GM04504 (cell line): ENCODE measurements around the gene AHRR.

Source experiments
- DNase-seq: peaks from one replicate; pipeline ENCODE4 v3.0.0-alpha.2; 2012; ENCODE audit warnings: low read depth

The AHRR gene

DNA sequence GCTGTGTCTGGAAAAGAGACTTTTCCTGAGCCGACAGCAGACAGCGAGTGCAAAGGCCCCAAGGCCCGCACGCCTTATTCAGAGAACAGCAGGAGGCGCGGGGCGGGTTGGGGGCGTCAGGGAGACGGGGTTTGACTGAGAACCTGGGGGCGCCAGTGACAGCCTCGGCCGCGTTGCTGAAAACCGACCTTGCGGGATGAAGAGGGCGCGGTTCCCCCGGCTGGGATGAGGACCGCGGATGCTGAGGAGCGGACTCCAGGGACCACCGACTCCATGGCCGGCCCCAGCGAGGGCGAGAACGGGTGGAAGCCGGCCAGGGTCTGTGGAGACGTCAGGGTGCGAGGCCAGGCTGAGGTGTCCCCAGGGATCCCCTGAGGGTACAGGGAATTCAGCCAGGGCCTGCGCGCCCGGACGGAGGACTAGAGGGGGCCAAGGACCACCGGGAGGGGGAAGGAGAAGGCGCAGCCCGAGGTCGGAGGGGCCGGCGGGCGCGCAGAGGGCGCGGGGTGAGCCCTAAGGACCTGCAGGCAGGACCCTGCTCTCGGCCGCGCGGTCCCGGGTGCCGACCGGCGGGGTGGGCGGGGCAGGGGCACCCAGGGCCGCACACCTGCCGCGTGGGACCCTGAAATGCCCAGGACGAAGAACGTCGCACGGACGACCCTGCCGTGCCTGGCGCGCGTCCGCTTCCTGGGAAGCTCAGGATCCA lies 837 bp upstream of the AHRR start:
- no peak for DNase-seq

DNA sequence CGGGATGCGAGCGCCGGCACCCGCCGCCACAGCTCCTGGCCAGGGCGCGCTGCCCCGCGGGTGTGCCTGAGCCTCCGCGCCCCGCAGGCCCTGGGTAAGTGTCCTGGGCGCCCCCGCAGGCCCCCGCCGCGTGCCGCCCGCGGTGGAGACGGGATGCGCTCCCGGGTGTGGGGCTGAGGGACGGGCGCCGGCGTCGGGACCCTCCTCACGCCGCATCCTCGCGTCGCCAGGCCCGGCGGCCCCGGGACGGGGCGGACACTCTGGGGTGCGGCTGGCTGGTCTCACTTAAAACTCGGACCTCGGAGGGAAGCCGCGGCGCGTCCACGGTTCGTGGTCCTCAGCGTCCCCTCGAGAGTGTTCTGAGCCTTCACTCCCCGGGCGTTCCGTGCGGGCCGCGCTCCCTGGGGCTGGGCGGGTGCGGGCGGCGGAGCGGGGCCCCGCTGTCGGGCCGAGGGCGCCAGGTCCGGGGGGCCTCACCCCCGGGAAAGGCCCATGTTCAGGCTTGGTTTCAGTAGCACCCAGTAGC lies 275 bp downstream of the AHRR start:
- no peak for DNase-seq

DNA sequence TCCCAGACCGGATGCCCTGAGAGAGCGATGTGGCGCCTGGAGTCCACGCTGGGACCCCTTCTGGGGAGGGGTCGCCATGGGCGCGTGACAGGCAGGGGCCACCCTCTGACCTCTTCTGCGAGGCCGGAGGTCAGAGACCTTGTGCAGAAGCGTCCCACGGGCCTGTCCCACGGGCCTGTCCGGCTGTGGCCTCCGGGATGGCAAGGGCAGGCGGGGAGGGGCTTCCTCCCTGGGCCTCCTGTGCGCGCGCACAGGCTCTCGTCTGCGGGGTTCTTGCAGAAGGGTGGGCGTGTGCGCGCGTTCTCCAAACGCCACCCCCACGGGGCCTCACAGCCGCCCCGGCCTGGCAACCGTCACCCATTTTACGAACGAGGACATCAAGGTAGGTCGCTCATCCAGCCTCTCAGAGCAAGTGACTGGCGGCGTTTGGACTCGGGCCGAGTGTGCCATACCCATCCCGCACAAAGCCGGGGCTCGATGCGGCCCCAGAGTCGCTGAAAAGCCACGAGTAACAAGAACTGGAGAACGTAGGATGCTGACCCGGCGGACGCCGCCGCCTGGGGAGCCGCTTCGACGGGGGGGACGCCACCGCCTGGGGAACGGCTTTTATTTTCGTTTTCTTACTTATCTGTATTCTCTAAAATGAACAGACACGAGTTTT lies 897 bp downstream of the AHRR start:
- no peak for DNase-seq

DNA sequence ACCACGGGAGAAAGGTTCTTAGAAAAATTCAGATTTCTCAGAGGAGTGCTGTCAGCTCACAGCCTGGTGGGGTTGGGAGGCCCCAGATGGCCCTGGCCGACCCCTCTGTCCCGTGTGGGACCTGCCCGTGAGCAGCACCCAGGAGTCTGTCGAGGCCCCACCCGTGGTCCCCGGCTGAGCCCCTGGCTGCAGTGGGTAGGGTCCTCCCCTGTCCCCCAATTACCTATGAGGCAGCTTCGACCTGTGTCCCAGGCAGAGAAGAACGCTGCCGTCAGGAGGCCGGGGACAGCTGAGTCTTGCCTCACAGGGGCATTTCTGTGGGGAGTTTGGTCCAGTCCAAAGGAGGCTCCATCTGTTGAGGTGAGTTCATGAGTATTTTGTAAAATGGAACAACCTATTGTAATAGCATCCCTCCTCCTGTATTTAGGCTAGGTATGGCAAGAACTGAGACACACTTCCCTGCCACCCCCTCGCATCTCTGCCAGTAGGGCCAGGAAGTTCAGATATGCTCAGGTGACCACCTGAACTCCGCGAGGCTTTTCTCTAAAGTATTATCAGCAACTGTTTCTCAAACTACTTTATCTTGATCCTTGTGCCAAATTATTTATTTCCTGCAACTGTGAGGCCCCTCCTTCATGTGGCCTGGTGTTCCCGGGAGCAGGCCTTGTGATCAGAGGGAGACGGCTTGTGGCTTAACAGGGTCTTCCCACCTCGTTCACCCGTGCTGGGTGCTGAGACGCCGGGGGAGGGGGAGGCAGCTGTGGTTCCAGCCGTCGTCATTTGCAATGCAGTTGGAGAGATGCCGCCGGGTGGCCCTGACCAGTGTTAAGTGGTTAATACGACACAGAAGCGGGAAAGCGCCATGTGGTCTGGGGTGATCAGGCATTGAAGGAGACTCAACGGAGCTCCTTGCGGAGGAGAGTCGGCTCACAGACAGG lies 1.7 kb downstream of the AHRR start:
- no peak for DNase-seq

DNA sequence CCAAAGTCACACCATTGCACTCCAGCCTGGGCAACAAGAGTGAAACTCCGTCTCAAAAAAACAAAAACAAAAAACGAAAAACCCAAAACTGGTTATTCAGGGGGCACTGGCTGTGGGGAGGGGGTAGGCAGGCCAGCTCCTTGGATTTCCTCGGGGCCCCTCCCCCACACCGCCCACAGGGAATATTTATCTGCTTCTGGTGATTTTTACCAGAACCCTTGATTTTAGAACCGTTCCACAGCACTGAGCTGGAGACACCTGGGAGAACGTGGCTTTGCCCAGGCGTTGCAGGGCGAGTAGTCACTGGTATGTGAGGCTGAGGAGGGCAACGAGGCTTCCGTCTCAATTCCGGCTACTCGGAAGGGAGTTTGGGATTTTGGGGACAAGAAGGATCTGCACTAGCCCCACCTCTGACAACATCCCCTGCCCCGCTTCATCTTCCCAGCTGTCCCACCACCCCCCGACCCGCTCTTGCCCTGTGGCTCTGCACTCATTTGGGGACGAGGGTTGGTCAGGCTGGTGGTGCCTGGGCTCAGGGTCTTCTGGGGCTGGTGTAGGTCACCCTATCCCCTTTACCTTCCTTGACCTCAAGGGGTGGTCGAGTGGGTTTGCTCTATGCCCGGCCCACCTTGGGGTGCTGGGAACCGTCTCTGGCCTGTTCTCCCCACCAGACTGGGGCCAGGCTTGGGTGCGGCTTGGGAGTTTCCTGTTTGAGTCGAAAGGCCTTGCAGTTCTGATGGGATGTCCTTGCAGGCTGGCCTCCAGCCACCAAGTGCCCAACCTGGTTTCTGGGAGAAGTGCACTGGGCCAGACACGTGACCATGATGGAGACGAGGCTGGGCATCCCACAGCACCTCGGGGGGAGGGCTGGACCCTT lies 3.5 kb downstream of the AHRR start:
- DNase-seq = no peak

DNA sequence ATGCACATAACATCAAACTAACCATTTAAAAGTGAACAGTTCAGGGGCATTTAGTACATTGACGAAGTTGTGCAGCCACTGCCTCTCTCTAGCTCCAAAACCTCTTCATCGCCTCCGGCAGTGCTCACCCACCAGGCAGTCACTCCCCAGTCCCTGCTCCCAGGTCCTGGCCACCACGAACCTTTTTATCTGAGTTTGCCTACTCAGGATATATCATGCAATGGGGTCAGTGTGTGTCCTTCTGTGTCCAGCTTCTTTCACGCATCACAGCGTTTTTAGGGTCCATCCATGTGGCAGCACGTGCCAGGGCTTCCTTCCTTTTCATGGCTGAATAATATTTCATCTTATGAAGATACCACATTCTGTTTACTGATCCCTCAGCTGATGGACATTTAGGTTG lies 4.6 kb downstream of the AHRR start:
- no peak for DNase-seq

DNA sequence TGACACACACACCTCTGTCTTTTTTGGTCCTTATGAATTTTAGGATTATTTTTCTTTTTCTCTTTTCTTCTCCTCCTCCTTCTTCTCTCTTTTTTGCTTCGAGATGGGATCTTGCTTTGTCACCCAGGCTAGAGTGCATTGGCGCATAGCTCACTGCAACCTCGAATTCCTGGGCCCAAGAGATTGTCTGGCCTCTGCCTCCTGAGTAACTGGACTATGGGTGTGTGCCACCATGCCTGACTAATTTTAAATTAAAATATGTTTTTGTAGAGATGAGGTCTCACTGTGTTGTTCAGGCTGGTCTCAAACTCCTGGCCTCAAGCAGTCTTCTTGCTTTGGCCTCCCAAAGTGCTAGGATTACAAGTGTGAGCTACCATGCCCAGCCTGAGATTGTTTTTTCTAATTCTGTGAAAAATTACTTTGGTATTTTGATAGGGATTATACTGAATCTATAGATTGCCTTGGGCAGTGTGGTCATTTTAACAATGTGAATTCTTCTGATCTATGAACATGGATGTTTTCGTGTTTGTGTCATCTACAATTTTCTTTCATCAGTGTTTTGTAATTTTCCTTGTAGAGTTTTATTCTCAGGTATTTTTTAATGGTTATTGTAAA lies 7.7 kb downstream of the AHRR start:
- DNase-seq = no peak

DNA sequence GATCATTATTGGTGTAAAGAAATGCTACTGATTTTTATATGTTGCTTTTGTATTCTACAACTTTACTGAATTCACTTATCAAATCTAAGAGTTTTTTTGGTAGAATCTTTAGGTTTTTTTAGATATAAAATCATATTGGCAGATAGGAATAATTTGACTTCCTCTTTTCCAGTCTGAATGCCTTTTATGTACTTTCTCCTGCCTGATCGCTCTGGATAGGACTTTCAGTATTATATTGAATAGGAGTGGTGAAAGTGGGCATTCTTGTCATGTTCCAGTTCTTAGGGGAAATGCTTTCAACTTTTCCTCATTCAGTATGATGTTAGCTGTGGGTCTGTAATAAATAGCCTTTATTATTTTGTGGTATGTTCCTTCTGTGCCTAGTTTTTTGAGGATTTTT lies 8.3 kb downstream of the AHRR start:
- DNase-seq = no peak

DNA sequence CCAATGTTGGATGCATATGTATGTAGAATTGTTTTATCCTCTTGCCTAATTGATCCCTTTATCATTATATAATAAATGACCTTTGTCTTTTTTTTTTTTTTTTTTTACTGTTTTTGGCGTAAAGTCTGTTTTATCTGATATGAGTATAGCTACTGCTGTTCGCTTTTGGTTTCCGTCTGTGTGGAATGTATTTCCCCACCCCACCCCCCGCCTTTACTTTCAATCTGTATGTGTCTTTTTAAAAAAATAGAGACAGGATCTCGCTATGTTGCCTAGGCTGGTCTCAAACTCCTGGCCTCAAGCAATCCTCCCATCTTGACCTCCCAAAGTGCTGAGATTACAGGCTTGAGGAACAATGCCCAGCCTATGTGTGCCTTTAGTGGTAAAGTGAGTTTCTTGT lies 11.3 kb downstream of the AHRR start:
- no peak for DNase-seq

DNA sequence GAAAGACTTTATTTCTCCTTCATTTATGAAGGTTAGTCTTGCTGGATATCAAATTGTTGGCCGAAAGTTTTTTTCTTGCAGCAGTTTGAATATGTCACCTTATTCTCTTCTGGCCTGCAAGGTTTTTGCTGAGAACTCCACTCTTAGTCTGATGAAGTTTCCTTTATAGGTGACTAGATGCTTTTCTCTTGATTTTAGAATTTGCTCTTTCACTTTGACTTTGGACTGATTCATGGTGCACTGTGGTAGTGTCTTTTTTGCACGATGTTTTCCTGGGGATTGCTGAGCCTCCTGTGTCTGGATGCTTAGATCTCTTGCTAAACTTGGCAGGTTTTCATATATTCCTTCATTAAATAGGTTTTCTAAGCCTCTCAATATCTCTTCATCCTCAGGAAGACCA lies 12.4 kb downstream of the AHRR start:
- DNase-seq = no peak

DNA sequence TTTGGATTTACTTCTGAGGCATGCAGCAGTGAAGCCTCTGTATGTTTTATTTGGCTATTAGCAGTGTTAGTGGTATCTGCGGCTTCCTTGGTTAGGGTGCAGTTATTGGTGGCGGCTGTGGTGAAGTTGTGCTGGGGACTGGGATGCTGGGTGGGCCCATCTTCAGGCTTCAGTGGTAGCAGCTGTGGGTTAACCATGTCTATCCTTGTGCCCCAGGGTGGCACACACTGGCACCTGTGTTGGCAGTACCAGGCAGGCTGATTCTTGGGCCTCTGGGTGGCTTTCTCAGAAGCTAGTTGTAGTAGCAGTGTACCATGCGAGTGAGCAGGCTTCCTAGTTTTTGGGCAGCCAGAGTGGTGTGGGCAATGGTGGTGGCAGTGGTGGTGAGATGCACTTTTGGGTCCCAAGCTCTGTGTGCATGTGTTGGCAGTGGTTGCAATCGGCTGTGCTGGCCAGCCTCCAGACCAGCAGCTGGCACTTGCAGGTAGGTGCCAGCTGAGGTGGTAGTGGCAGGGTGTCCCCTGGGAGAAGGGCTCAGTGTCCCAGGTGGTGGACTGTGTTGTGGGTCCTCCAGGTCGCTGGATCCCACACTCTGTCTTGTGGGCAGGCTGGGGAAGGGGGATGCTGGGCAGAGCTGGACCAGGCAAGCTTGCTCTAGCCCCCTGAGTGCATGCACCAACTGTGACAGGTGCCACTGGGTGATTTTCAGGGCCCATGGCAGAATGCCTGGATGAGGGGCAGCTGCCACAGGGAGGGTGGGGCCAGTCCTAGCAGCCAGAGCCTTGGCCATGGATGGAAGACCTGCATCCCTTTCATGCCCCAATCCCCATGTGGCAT lies 13.6 kb downstream of the AHRR start:
- no peak for DNase-seq

DNA sequence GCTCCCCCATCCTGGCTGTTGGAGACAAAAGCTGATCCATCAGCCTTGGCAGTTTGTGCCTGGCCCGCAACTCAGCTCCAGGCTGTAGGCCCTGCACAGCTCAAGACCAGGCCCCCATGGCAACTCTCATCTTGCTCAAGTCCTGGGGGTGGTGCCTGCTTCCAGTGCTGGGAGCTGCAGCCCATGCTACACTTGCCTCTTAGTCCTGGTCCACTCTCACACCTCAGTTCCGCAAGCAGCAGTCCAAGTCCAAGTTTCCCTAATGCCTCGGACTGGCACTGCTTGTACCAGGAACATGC lies 14.2 kb downstream of the AHRR start:
- DNase-seq = no peak

DNA sequence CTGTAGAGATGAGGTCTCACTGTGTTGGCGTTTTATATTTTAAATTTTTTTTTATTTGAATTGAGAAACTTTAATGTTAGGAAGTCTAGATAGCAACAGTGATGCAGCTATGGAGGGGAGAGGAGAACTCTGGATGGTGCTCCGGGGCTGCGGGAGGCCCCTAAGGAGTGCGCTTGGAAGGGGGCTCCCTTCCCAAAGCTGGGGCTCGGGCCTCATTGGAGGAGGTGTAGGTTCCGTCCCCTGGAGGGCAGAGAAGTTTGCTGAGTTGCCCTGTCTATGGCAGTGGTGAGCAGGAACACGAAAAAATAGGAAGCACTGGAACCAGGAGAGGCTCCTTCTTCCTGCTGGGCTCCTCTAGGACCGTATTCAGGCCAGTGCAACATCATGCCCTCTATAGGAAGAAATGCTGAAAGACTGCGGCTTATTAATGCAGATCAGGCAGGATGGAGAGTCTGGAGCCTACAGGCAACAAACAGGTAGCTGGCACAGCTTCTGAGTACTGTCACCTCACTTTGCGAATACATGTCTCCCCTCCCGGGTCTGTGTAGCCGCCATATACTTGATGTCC lies 16.1 kb downstream of the AHRR start:
- no peak for DNase-seq

DNA sequence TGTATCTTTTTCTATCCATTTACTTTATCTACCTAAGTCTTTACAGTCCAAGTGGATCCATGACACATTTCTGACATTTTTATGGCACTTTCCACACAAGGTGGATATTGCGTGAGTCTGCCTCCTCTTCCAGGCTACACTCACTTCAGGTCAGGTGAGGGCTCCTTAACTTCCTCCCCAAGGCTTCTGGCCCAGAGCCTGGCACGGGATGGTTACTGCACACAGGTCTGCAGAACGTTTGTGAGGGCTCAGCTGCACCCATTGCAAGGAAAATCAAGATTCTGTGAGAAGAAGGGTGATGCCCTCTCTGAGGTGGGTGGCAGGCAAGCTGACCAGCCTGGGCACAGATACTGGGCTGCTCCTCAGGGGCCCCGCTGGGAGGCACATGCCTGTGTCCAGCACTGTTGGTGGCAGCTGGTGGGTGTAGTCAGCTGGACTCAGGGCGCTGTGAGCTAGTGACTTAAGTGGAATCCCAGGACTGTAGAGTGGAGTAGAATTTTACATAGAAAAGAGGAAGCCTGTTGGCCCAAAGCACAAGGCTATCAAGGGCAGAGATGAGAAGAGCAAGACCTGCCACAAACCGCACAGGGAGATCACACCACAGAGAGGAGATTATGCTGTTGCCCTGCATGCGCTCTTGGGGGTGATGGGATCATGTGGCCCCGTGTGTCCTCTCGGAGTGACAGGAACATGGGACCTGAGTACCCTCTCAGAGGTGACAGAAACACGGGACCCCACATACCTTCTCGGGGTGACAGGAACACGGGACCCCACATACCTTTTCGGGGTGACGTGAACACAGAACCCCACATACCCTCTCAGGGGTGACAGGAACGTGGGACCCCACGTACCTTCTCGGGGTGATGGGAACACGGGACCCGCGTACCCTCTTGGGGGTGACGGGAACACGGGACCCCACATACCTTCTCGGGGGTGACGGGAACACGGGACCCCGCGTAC lies 21.3 kb downstream of the AHRR start:
- no peak for DNase-seq

DNA sequence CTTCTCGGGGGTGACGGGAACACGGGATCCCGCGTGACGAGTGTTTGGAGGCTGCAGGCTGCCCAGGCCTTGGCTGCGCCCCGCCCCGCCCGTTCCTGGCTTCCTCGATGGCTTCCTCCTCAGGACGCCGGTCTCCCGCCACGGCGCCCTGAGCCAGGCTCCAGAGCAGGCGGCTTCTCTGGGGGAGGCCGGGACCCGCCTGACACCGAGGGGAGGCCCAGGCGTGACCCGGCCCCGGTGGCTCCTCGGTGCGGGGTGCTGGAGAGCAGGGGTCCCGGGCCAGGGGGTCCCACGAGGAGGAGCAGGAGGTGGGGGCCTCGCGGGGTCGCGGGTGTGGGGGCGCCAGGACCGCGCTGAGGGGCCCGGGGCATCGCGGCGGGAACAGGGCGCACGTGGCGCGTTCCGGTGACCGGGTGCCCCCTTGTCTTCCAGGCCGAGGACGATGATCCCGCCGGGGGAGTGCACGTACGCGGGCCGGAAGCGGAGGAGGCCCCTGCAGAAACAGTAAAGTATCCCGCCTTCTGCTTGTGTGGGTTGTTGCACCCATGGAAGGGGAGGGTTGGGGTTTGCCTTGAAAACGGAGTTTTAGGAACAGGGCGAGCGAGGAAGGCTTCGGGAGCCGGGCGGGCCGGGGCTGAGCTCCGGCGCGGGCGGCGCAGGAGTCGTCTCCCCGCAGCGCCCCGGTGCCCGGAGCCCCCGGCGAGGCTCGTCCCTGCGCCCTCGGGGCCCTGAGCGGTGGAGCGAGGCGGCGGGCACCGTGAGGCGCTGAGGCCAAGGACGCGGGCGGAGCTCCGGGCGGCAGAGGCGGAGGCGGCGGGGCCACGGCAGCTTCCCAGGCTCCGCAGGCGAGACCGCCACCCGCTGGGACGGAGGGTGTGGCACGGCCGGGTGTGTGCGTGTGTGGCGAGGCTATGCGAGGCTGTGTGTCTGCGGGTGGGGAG lies 22.2 kb downstream of the AHRR start:
- peak; percentile 67 for DNase-seq

DNA sequence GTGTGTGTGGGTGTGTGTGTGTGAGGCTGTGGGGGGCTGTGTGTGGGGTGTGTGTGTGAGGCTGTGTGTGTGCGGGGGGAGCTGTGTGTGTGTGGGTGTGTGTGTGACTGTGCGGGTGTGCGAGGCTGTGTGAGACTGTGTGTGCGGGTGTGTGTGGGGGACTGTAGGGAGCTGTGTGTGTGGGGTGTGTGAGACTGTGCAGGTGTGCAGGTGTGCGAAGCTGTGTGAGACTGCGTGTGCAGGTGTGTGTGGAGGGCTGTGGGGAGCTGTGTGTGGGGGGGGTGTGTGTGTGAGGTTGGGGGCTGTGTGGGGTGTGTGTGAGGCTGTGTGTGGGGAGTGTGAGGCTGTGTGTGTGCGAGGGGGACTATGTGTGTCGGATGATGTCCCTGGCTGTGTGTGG lies 23.2 kb downstream of the AHRR start:
- DNase-seq = no peak

DNA sequence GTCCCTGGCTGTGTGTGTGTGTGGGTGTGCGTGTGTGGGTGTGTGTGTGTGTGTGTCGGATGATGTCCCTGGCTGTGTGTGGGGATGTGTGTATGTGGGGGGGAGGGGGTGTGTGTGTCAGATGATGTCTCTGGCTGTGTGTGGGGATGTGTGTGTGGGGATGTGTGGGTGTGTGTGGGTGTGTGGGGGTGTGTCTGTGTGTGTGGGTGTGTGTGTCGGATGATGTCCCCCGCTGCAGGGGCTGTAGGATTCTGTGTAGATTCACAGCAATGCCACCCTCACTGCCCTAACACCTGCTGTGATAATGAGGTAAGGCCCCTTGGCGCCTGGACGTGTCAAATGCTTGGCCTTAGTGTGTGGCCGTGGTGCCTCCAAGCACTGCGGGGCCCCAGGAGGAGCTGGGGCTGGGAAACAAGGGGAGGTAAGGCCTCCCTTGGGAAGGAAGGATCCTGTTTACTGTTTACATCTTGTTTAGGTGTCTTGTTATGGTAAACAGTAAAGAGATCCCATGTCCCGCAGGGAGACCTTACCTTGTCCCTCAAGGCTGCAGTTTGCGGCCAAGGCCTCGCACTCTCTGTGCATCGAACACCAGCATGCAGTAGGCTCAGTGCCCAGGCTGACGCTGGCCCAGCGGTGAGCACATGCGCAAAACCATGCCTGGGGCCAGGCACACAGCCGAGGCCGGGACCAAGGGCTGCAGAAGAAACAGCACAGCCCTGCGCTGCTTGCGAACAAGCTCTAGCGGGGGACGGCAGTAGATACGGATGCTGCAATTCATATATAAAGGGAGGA lies 24.1 kb downstream of the AHRR start:
- no peak for DNase-seq
